Measurements from ENCODE around the gene DCST1. TPM values are rescaled to one million over a fixed set of nuclear protein-coding genes. Genes with fewer than 3 reads are reported as not detected.

DCST1 gene
- total RNA-seq, 2 experiments from 2014 or later, result not detected

DNA sequence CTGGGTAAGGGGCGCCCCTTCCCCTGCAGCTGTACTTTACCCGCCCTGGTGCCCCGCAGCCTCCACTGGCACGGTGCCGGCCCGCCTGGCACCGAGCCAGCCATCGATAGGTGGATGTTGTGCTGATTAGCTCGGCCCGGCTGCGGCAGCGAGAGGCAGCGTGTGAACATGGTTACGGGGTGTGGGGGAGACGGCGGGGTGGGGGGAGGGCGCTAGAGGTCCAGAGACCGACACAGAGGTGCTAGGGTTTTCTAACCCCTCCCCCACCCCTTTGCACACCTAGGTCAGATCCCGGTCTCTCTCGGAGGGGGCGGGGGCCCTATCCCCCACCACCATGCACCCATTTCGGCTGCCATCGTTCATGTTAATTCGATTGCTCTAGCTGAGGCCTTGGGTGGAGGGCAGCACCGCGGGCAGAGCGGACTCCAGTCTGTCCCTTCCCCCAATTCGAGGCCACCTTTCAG, 36.6 kb downstream of the DCST1 start:
- H3K27ac Mint-ChIP-seq, result no peak overlapping the region
- ChIA-PET POLR2A (interaction anchor here (0.5 kb wide), 1 partner anchor 11 kb away, joined by 3 read pairs; no protein-coding TSS in a partner anchor), CTCF (interaction anchor here (0.6 to 10.4 kb wide), 8 partner anchors 9 to 103 kb away, joined by 3 to 112 read pairs (median 4); partner anchors contain the start of genes ADAM15 and KRTCAP2)
- no peak for ATAC-seq
- DNase-seq, result no peak
- H3K27me3 Mint-ChIP-seq (ENCODE audit: low read depth), result peaks cover 7% of the 10 kb centered on the region
- H3K4me3 Mint-ChIP-seq, result peak overlapping the region; percentile 15
- no peaks in the 10 kb centered on the region for H3K9me3 Mint-ChIP-seq (ENCODE audit: insufficient read depth)
- peaks cover 13% of the 10 kb centered on the region for H3K36me3 Mint-ChIP-seq (ENCODE audit: low read depth)
- H3K4me1 Mint-ChIP-seq (ENCODE audit: low read depth), result peaks cover 54% of the 10 kb centered on the region

DNA sequence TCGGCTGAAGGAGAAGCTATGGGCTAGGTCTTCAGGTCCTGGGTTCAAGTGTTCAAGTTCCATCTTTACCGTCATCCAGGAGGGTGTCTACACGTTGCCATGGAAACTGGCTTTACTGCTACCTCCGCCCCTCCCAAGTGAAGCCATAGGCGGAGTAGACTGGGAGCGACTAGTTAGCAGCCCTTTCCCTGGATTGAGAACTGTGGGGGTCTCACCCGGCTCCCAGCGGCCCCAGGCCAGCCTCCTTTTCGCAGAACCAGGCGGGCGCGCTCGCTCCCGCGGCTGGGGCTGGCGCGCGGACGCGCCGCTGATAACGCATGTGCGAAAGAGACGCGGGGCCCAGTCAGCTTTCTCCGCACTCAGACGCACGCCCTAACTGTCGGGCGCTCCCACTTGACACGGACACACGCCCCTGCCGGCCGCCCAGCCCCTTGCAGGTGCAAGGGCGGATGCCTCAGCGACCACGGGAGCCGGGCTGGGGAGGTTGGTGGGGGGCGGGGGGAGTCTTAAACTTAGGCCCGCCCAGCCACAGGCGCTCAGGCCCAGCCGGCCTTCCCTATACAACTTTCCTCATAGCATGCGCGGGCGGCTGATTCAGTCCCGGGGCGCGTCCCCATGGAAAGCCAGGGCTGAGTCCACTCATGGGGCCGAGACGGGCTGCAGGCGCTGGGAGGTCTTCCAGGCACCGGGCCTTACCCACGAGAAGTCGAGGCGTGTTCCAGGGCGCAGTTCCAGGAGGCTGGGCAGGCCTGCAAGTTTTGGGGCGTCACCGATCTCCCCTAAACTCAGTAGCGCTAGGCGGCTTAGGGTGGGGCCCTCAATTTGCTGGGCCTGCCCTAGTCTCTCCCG, 37.3 kb downstream of the DCST1 start:
- H3K4me3 Mint-ChIP-seq, result peak overlapping the region; percentile 15
- DNase-seq, result peak; percentile 85
- H3K4me1 Mint-ChIP-seq (ENCODE audit: low read depth), result peaks cover 58% of the 10 kb centered on the region
- H3K9me3 Mint-ChIP-seq (ENCODE audit: insufficient read depth), result no peaks in the 10 kb centered on the region
- peaks cover 7% of the 10 kb centered on the region for H3K27me3 Mint-ChIP-seq (ENCODE audit: low read depth)
- peak; percentile 90 for ATAC-seq
- CTCF ChIA-PET, result interaction anchor here (0.6 to 10.4 kb wide), 8 partner anchors 9 to 102 kb away, joined by 3 to 112 read pairs (median 4); partner anchors contain the start of genes ADAM15 and KRTCAP2
- H3K36me3 Mint-ChIP-seq (ENCODE audit: low read depth), result peaks cover 13% of the 10 kb centered on the region
- POLR2A ChIA-PET, result interaction anchor here (0.5 kb wide), 1 partner anchor 10 kb away, joined by 3 read pairs; no protein-coding TSS in a partner anchor
- no peak overlapping the region for H3K27ac Mint-ChIP-seq

DNA sequence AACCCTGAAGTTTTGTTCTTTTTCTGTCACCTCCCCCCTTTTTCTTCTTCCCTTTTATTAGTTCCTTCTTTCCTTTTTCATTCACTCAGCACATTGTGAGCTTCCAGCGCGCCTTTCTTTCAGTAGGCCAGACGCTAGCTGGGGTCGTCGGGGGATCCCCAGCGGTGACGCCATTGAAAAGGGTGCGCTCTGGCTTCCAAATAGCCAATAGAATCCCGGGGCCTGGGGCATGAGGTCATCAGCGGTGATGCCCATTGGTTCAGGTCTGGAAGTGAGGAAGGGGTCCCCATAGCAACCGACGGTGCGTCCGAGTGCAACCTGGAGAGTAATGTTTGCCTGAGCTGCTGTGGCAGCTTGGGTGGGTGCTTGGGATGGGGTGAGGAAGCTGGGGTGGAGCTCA, 38.1 kb downstream of the DCST1 start:
- Mint-ChIP-seq H3K9me3 (ENCODE audit: insufficient read depth) (no peaks in the 10 kb centered on the region), H3K4me1 (ENCODE audit: low read depth) (peaks cover 56% of the 10 kb centered on the region), H3K4me3 (no peak overlapping the region), H3K27ac (no peak overlapping the region), H3K36me3 (ENCODE audit: low read depth) (peaks cover 9% of the 10 kb centered on the region), H3K27me3 (ENCODE audit: low read depth) (peaks cover 7% of the 10 kb centered on the region)
- DNase-seq (no peak), ATAC-seq (no peak)
- CTCF ChIA-PET, result interaction anchor here (0.7 to 10.4 kb wide), 4 partner anchors 10 to 21 kb away, joined by 4 to 112 read pairs (median 12); partner anchors contain the start of gene ADAM15
- POLR2A ChIA-PET, result interaction anchor here (0.8 to 1.5 kb wide), 2 partner anchors 13 to 102 kb away, joined by 4 read pairs; partner anchors contain the start of gene KRTCAP2

DNA sequence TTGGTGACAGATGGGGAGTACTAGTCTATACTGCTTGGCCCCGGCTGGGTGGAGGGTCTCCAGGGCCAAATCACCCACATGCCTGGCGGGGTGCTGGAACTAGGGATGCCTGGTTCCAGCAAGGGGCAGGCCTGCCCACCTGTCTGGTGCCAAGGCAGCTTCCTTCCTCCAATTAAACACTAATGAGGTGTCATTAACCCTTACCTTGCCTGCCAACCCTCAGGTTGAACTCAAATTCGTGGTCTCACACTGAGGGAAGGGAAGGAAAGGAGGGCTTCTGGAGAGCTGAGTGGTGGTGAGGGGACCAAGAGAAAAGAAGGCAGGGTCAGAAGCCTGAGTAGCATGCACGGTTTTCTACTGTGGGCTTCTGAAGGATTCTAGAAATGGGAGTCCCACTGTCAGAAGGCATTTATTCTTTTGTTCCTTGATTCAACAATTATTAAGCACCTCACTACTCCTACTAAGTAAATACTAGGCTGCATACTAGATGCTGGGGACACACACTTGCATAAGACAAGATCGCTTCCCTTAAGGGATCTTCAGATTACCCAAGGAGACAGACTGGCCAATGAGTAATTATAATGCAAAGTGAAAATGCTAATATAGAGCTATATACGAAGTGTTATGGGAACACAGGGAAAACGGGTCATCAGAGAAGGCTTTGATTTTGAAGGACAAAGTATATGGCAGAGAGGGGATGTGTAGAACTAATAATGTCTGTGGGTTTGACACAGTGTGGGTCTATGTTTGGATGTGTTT, 39.1 kb downstream of the DCST1 start:
- peak overlapping the region; percentile 76 for H3K27ac Mint-ChIP-seq
- no peak overlapping the region for H3K4me3 Mint-ChIP-seq
- H3K4me1 Mint-ChIP-seq (ENCODE audit: low read depth), result peaks cover 63% of the 10 kb centered on the region
- H3K36me3 Mint-ChIP-seq (ENCODE audit: low read depth), result peaks cover 4% of the 10 kb centered on the region
- ATAC-seq (no peak), DNase-seq (no peak)
- H3K9me3 Mint-ChIP-seq (ENCODE audit: insufficient read depth), result no peaks in the 10 kb centered on the region
- POLR2A ChIA-PET, result interaction anchor here (0.8 to 1.5 kb wide), 2 partner anchors 12 to 101 kb away, joined by 4 read pairs; partner anchors contain the start of gene KRTCAP2
- peaks cover 9% of the 10 kb centered on the region for H3K27me3 Mint-ChIP-seq (ENCODE audit: low read depth)
- CTCF ChIA-PET, result interaction anchor here (1.1 to 10.4 kb wide), 6 partner anchors 11 to 100 kb away, joined by 3 to 112 read pairs (median 6); partner anchors contain the start of genes ADAM15 and KRTCAP2

DNA sequence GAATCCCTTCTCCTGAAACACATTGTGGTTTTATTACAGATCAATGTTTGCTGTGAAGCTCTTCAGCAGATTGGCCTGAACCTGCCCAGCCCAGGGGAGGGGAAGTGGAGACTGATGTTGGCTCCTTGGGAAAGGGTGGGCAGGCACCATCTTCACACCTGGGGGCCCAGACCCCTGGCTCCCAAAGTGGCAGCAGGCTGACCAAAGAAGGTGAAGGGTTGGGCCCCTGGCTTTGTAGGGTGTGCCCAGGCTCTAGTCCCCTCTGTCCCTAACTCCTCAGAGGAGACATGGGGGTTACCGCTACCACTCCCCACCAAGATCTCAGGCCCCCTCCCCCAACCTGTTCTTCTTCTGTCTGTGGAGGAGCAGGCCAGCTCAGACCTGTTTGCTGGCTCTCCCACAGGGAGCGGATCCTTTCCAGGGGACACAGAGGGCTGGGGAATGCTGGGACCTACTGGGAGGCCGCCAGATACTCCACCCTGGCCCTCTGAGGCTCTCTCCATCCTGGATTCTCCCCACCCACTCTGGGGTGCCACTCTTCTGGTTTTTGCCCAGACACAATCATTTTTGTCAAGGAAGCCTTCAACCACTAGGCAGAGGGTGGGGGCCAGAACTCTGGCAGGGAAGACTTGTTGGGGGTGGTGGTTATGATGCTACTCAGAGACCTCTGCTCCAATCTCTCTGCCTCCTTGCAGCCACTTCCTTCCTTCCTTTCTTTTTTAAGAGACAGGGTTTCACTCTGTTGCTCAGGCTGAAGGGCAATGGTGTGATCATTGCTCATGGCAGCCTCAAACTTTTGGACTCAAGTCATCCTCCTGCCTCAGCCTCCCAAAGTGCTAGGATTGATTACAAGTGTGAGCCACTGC, 40.0 kb downstream of the DCST1 start:
- ChIA-PET POLR2A (no interaction called here), CTCF (interaction anchor here (0.8 to 10.4 kb wide), 8 partner anchors 9 to 99 kb away, joined by 3 to 112 read pairs (median 11); partner anchors contain the start of genes EFNA4 and KRTCAP2)
- peaks cover 2% of the 10 kb centered on the region for H3K36me3 Mint-ChIP-seq (ENCODE audit: low read depth)
- H3K27ac Mint-ChIP-seq, result peak overlapping the region; percentile 76
- DNase-seq (peak; percentile 64), ATAC-seq (peak; percentile 32)
- no peaks in the 10 kb centered on the region for H3K9me3 Mint-ChIP-seq (ENCODE audit: insufficient read depth)
- peak overlapping the region; percentile 17 for H3K4me3 Mint-ChIP-seq
- peaks cover 72% of the 10 kb centered on the region for H3K4me1 Mint-ChIP-seq (ENCODE audit: low read depth)
- H3K27me3 Mint-ChIP-seq (ENCODE audit: low read depth), result peaks cover 13% of the 10 kb centered on the region

DNA sequence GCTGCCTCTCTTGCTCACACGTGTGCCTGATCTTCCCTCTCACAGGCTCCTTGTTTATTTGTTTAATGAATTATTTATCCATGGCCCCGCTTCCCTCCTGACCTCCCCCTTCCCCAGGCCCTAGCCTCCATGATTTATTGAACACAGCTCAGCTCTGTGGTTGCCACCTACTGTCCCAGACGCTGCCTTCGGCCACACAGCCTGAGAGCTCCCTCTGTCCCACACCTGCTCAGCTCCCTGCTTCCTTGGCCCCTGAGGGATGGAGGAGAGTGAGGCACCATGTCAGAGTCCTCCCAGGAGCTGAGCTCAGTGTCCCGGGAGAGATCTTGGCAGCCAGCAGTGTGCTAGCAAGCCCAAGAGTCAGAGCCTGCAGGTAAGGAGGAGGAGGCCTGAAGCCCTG, 41.9 kb downstream of the DCST1 start:
- POLR2A ChIA-PET, result interaction anchor here (1.4 kb wide), 1 partner anchor 97 kb away, joined by 3 read pairs; no protein-coding TSS in a partner anchor
- peaks cover 79% of the 10 kb centered on the region for H3K4me1 Mint-ChIP-seq (ENCODE audit: low read depth)
- H3K9me3 Mint-ChIP-seq (ENCODE audit: insufficient read depth), result no peaks in the 10 kb centered on the region
- H3K36me3 Mint-ChIP-seq (ENCODE audit: low read depth), result peaks cover 3% of the 10 kb centered on the region
- CTCF ChIA-PET, result interaction anchor here (1.8 to 10.4 kb wide), 7 partner anchors 9 to 97 kb away, joined by 8 to 112 read pairs (median 16); partner anchors contain the start of genes ADAM15, EFNA4 and KRTCAP2
- DNase-seq, result no peak
- H3K27me3 Mint-ChIP-seq (ENCODE audit: low read depth), result peaks cover 23% of the 10 kb centered on the region
- no peak overlapping the region for H3K4me3 Mint-ChIP-seq
- H3K27ac Mint-ChIP-seq, result no peak overlapping the region
- no peak for ATAC-seq

DNA sequence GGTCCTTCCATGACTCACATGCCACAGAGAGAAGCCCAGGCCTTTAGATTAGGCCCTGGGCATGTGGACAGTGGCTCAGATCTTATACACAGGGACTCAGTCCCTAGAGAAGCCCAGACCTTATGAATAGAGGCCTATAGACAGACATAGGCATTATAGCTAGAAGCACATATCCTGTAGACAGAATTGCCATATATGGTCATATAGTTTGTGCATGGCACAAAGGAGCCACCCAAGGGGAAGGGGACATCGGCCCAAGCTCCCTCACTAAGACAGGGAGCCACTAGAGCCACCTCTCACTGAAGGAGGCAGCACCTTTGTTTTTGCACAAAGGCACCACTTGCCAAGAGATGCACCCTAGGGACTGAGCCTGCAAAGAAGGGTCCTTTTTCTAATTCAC, 42.7 kb downstream of the DCST1 start:
- H3K36me3 Mint-ChIP-seq (ENCODE audit: low read depth), result peaks cover 3% of the 10 kb centered on the region
- POLR2A ChIA-PET, result no interaction called here

DNA sequence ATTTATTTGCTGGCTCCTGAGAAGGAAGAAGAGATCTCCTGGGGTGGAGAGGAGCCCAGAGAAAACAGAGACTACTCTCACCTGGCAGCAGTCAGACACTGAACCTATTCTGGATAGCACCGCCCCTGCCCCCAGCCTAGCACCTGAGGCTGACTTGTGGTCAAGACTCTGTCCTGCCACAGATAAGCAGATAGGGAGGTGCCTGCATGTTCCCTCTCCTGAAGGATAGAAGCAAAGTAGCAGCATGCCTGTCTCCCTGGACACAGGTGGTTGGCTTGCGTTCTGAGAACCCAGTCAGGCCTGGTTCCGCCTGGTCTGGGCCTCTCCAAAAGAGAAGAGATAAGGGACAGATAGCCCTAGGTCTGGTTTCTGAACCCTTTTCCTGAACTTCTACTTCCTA, 43.7 kb downstream of the DCST1 start:
- ATAC-seq, result no peak
- POLR2A ChIA-PET, result no interaction called here
- Mint-ChIP-seq H3K4me3 (no peak overlapping the region), H3K4me1 (ENCODE audit: low read depth) (peaks cover 75% of the 10 kb centered on the region), H3K27ac (no peak overlapping the region), H3K9me3 (ENCODE audit: insufficient read depth) (no peaks in the 10 kb centered on the region), H3K27me3 (ENCODE audit: low read depth) (peaks cover 28% of the 10 kb centered on the region), H3K36me3 (ENCODE audit: low read depth) (peaks cover 3% of the 10 kb centered on the region)
- DNase-seq, result no peak
- CTCF ChIA-PET, result interaction anchor here (2.3 to 10.4 kb wide), 5 partner anchors 7 to 96 kb away, joined by 9 to 112 read pairs (median 18); partner anchors contain the start of genes EFNA4 and KRTCAP2

More for the DNA sequence above, 42.7 kb downstream of the DCST1 start:
- Mint-ChIP-seq H3K27me3 (ENCODE audit: low read depth) (peaks cover 28% of the 10 kb centered on the region), H3K4me1 (ENCODE audit: low read depth) (peaks cover 78% of the 10 kb centered on the region), H3K9me3 (ENCODE audit: insufficient read depth) (no peaks in the 10 kb centered on the region), H3K27ac (no peak overlapping the region), H3K4me3 (no peak overlapping the region)
- CTCF ChIA-PET, result interaction anchor here (1.2 to 10.4 kb wide), 7 partner anchors 8 to 97 kb away, joined by 3 to 112 read pairs (median 16); partner anchors contain the start of genes EFNA4 and KRTCAP2
- no peak for DNase-seq
- ATAC-seq, result no peak

DNA sequence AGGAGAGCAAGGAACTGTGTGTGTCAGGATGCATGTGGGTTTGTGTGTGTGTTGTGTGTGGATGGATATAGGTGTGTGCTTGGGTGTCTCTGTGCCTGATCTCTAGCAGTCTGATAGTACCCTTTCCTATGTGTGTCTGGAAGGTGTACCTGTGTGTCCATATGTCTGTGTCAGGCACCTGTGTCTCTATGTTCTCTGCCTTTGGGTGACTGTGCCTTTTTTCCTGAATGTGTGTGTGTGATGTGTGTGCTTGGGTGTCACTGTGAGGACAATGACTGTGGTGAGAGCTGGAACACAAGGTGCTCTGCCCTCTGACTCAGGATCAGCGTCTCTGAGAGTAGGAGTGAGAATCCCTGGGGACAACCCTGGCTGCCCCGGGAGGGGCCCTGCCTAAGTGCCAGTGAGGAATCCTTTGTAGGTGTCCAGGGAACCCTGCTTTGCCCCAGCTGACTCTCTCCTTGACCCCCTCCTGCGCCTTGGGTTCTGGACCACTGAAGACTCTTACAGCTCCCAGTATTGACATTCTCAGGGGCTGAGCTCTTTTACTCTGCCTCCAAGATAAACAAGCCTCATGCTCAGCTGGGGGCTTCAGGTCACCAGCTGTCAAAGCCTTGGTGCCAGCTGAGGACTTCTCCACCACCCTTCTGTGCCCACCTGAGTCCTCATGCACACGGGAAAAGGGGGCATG, 44.3 kb downstream of the DCST1 start:
- Mint-ChIP-seq H3K27me3 (ENCODE audit: low read depth) (peaks cover 33% of the 10 kb centered on the region), H3K36me3 (ENCODE audit: low read depth) (peaks cover 3% of the 10 kb centered on the region), H3K27ac (no peak overlapping the region), H3K9me3 (ENCODE audit: insufficient read depth) (no peaks in the 10 kb centered on the region), H3K4me3 (no peak overlapping the region), H3K4me1 (ENCODE audit: low read depth) (peaks cover 74% of the 10 kb centered on the region)
- ATAC-seq, result no peak
- DNase-seq, result no peak
- ChIA-PET CTCF (interaction anchor here (1.0 to 3.8 kb wide), 5 partner anchors 14 to 95 kb away, joined by 3 to 26 read pairs (median 10); partner anchors contain the start of genes EFNA4 and KRTCAP2), POLR2A (no interaction called here)
